Measurements from ENCODE around the gene SLC22A8. TPM values are rescaled to one million over a fixed set of nuclear protein-coding genes. Genes with fewer than 3 reads are reported as not detected.

The SLC22A8 gene
- total RNA-seq, 6 donors from 2014 or later, result not detected

DNA sequence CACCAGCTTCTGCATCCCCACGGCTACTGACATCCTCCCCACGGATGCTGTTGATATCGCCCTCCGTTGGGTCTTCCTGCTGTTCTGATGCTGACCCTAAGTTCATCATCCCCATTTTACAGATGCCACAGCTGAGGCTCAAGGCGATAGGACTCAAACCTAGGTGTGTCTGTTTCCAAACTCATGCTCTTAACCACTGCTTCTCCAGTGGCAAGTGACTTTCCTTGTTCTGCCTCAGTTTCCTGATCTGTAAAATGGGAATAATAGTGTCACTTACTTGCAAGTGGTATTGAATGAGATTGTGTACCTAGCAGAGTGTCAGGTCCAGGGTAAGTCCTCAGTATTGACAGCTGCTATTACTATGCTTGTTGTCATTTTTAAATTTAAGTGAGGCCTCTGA lies 16.5 kb downstream of the SLC22A8 start:
- no peak for TF ChIP-seq EP300 (IDR thresholded peaks at IDR 0.05)
- no peak for TF ChIP-seq POLR2AphosphoS5 (IDR thresholded peaks at IDR 0.05)
- TF ChIP-seq, protein P1, sequence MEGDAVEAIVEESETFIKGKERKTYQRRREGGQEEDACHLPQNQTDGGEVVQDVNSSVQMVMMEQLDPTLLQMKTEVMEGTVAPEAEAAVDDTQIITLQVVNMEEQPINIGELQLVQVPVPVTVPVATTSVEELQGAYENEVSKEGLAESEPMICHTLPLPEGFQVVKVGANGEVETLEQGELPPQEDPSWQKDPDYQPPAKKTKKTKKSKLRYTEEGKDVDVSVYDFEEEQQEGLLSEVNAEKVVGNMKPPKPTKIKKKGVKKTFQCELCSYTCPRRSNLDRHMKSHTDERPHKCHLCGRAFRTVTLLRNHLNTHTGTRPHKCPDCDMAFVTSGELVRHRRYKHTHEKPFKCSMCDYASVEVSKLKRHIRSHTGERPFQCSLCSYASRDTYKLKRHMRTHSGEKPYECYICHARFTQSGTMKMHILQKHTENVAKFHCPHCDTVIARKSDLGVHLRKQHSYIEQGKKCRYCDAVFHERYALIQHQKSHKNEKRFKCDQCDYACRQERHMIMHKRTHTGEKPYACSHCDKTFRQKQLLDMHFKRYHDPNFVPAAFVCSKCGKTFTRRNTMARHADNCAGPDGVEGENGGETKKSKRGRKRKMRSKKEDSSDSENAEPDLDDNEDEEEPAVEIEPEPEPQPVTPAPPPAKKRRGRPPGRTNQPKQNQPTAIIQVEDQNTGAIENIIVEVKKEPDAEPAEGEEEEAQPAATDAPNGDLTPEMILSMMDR (IDR thresholded peaks at IDR 0.05), result no peak
- no peak for TF ChIP-seq POLR2A (IDR thresholded peaks at IDR 0.05)
- 83 to 90% methylated on average over 5 of the region's 5 CpGs for WGBS, 2 donors
- DNase-seq (no peak), ATAC-seq (ENCODE audit: low FRiP score in 2 of 2) (no peak)
- Histone ChIP-seq H3K36me3 (no peaks in the 10 kb centered on the region), H3K9me3 (no peaks in the 10 kb centered on the region), H3K27me3 (no peaks in the 10 kb centered on the region), H3K4me3 (no peak overlapping the region), H3K27ac (no peak overlapping the region), H3K4me1 (no peaks in the 10 kb centered on the region)

DNA sequence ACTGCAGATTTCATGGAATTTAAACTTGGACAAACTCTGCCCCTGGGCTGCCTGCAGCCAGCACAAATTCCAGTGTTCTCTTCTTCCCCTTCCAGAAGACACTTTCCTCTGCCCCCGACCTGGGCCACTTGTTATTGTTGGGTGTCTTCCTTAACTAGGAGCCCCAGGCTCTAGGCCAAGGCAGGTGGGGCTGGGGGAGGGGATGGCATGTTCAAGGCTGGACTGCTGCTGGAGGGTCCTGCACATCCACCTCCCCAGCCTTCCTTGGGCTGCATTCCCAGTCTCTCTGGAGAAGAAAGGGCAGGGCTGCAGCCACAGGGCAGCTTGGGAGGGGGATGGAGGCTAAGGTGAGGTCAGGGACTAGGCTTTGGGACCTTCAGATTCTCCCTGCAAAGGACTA lies 19.4 kb downstream of the SLC22A8 start:
- Histone ChIP-seq H3K27ac (no peak overlapping the region), H3K9me3 (no peaks in the 10 kb centered on the region), H3K4me1 (no peaks in the 10 kb centered on the region), H3K27me3 (no peaks in the 10 kb centered on the region), H3K4me3 (no peak overlapping the region), H3K36me3 (no peaks in the 10 kb centered on the region)
- TF ChIP-seq, protein P1 (IDR thresholded peaks at IDR 0.05), result no peak
- TF ChIP-seq POLR2A (IDR thresholded peaks at IDR 0.05), result no peak
- DNase-seq (no peak), ATAC-seq (ENCODE audit: low FRiP score in 2 of 2) (no peak)
- WGBS, 2 donors, result 45 to 70% methylated on average over 1 of the region's 1 CpG

GRCh38 chr11:62994775-62995174 lies 20.9 kb downstream of the SLC22A8 start:
- Histone ChIP-seq H3K36me3 (no peaks in the 10 kb centered on the region), H3K27ac (no peak overlapping the region), H3K9me3 (no peaks in the 10 kb centered on the region), H3K27me3 (no peaks in the 10 kb centered on the region), H3K4me1 (no peaks in the 10 kb centered on the region), H3K4me3 (no peak overlapping the region)
- ATAC-seq (ENCODE audit: low FRiP score in 2 of 2) (no peak), DNase-seq (no peak)
- TF ChIP-seq, protein P1 (IDR thresholded peaks at IDR 0.05), result no peak
- no peak for TF ChIP-seq POLR2AphosphoS5 (IDR thresholded peaks at IDR 0.05)
- TF ChIP-seq POLR2A (IDR thresholded peaks at IDR 0.05), result no peak
- no peak for TF ChIP-seq EP300 (IDR thresholded peaks at IDR 0.05)
- 65 to 92% methylated on average over 4 of the region's 4 CpGs for WGBS, 2 donors

DNA sequence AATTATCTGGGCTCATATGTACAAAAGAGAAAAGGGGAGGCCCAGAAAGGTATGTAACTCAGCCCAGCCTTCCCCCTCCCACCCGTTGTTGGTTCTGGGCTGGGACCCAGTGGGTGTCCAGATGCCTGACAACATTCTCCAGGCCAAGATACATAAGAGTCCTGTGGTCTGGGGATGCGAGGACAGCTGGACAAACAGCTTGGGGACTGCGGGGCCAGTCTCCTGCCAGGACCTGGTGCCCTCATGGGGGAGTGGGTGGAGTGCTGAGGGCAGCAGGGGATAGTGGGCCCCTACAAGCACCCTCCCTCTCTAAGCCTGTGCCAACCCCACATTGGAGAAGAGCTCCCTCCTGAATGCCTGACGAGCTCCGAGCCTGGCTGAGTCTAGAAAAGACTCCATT lies 27.4 kb downstream of the SLC22A8 start:
- no peak for DNase-seq
- no peak overlapping the region for H3K4me3 ChIP-seq
- TF ChIP-seq POLR2A (IDR thresholded peaks at IDR 0.05) (no peak), EP300 (IDR thresholded peaks at IDR 0.05) (no peak), POLR2AphosphoS5 (IDR thresholded peaks at IDR 0.05) (no peak)
- TF ChIP-seq, protein P1 (IDR thresholded peaks at IDR 0.05), result no peak
- WGBS, 2 donors, result 62 to 100% methylated on average over 1 to 5 of the region's 5 CpGs
- H3K27me3 ChIP-seq, result no peaks in the 10 kb centered on the region
- no peak for ATAC-seq (ENCODE audit: low FRiP score in 2 of 2)
- H3K36me3 ChIP-seq, result no peaks in the 10 kb centered on the region
- H3K27ac ChIP-seq, result no peak overlapping the region
- no peaks in the 10 kb centered on the region for H3K9me3 ChIP-seq
- no peaks in the 10 kb centered on the region for H3K4me1 ChIP-seq

DNA sequence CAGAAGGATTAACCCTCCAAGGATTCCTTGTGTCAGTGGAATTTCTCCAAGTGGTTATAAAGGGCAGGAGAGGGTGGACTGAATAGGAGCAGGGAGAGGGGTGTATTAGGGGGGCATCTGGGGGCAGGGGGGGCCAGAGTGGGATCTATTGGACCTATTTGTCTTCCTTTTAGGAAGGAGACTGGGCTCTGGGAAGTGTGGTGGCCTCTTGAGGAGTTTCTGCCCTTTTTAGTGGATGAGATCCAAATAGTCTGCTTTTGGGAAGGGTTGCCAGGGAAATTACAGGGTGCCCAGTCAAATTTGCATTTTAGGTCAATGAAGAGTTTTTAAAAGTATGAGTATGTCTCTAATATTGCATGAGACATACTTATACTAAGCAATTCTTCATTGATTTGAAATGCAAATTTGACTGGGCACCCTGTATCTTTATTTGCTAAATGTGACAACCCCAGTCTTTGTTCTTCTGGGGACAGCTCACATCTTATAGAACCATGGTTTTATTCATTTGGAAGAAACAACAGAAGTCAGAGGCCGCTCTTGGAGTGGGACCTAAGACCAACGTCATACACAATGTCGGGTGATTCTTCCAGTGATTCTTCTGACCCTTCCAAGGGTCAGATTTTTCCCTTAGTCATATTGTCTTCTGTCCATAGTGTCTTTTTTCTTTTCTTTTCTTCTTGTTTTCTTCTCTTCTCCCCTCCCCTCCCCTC lies 30.4 kb downstream of the SLC22A8 start:
- ATAC-seq (ENCODE audit: low FRiP score in 2 of 2) (no peak), DNase-seq (no peak)

More for the DNA sequence above, 30.4 kb downstream of the SLC22A8 start:
- no peak overlapping the region for H3K4me3 ChIP-seq
- 86 to 92% methylated on average over 3 of the region's 3 CpGs for WGBS, 2 donors
- H3K9me3 ChIP-seq, result no peaks in the 10 kb centered on the region
- H3K27me3 ChIP-seq, result no peaks in the 10 kb centered on the region
- H3K27ac ChIP-seq, result no peak overlapping the region
- no peaks in the 10 kb centered on the region for H3K4me1 ChIP-seq
- no peaks in the 10 kb centered on the region for H3K36me3 ChIP-seq
- TF ChIP-seq POLR2A (IDR thresholded peaks at IDR 0.05) (no peak), POLR2AphosphoS5 (IDR thresholded peaks at IDR 0.05) (no peak), EP300 (IDR thresholded peaks at IDR 0.05) (no peak)
- TF ChIP-seq, protein P1 (IDR thresholded peaks at IDR 0.05), result no peak

All from upper lobe of left lung (tissue), 6 donors.